Bronchial epithelial cell (primary cell): ENCODE measurements around the gene PRSS12. TPM values are rescaled to one million over a fixed set of nuclear protein-coding genes. Genes with fewer than 3 reads are reported as not detected.

Experiments used
- DNase-seq: peaks from one replicate; pipeline ENCODE4 v3.0.0-alpha.2; 2010; ENCODE audit warnings: low read depth
- FAIRE-seq: peaks from 2 replicates; lab custom pipeline; 2011; peaks lifted over from hg19 to GRCh38; lab: Jason Lieb, UNC
- H3K27me3 ChIP-seq: 2 replicates; pipeline ENCODE4 v1.5.1; 2011; ENCODE audit warnings: low read length; ENCODE audit not compliant: control insufficient read depth, insufficient read depth
- H3K36me3 ChIP-seq: 2 replicates; pipeline ENCODE4 v1.5.1; 2011; ENCODE audit warnings: low read length; ENCODE audit not compliant: control insufficient read depth, insufficient read depth
- H3K4me3 ChIP-seq: 2 replicates; pipeline ENCODE4 v1.5.1; 2011; ENCODE audit warnings: mild to moderate bottlenecking, low read depth, low read length, control low read depth
- total RNA-seq: library from RNA; depleted of rRNA; stranded (reverse); fragments of >200 nt; gene quantifications from 2 replicates; pipeline ENCODE4 v1.2.1, GENCODE V29; 2014
- TF ChIP-seq, protein P1 (sequence below): IDR thresholded peaks from 2 replicates; pipeline ENCODE4 v1.5.1; 2011; ENCODE audit warnings: mild to moderate bottlenecking, moderate library complexity, low read length, control low read depth, inconsistent platforms; ENCODE audit not compliant: insufficient read depth, severe bottlenecking

The PRSS12 gene
- total RNA-seq, 1 donor from 2014 or later, result 24.2 TPM

DNA sequence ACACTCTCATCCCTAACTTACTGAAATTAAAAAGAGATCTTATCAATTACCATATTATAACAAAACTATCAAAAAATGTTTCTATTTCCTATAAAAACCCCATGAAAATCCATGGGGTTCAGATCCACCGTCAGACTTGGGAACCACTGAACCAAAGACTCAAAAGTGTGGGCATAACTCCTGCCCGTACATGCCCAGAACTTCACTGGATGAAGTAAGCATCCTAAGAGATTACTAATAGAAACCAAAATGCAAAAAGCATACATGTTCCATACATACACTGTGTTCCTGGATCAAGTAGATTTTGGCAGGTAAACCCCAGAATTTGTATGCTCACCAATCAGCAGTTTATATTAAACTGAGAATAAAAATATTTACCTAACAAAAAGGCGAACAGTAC lies 66.1 kb downstream of the PRSS12 start:
- TF ChIP-seq, protein P1, sequence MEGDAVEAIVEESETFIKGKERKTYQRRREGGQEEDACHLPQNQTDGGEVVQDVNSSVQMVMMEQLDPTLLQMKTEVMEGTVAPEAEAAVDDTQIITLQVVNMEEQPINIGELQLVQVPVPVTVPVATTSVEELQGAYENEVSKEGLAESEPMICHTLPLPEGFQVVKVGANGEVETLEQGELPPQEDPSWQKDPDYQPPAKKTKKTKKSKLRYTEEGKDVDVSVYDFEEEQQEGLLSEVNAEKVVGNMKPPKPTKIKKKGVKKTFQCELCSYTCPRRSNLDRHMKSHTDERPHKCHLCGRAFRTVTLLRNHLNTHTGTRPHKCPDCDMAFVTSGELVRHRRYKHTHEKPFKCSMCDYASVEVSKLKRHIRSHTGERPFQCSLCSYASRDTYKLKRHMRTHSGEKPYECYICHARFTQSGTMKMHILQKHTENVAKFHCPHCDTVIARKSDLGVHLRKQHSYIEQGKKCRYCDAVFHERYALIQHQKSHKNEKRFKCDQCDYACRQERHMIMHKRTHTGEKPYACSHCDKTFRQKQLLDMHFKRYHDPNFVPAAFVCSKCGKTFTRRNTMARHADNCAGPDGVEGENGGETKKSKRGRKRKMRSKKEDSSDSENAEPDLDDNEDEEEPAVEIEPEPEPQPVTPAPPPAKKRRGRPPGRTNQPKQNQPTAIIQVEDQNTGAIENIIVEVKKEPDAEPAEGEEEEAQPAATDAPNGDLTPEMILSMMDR, result no peak
- Histone ChIP-seq H3K36me3 (no peaks in the 10 kb centered on the region), H3K4me3 (no peak overlapping the region), H3K27me3 (no peaks in the 10 kb centered on the region)
- FAIRE-seq (no peak), DNase-seq (peak; percentile 93)

DNA sequence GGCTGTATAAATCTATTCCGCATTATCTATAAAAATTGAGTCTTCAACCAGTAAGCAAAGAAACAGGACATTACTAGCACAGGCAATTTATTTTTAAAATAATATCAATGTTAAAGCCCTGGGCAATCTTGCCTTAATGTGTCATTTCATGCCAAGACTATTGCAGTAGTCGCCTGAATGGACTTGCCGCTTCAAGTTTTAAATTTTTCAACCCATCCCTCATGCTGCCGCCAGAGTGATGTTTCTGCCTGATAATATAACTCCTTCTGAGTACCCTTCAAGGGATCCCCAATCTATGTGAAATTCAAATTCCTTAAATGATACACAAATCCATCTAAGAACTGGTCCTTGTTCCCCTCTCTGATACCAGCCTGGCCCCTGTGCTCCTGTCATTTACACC lies 66.9 kb downstream of the PRSS12 start:
- no peak for FAIRE-seq
- DNase-seq, result peak; percentile 29
- TF ChIP-seq, protein P1, result no peak
- H3K4me3 ChIP-seq, result no peak overlapping the region
- no peaks in the 10 kb centered on the region for H3K36me3 ChIP-seq
- H3K27me3 ChIP-seq, result no peaks in the 10 kb centered on the region

DNA sequence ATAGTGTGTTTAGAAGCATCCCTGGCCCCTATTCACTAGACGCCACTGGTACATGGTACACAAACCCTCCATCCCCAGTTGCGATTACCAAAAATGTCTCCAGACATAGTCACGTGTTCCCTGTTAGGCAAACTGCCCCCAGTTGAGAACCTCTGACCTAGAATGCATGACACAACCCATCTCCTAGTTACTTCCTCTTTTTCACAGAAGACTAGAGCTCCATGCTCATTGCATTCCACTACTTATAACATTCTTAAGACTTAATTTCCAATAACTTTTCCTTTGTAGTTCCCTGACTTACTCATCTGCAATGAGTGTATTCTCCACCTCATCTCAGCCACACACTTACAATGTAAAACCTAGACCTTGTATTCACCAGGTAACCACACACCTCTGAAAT lies 68.6 kb downstream of the PRSS12 start:
- FAIRE-seq, result no peak
- TF ChIP-seq, protein P1, result no peak
- no peaks in the 10 kb centered on the region for H3K27me3 ChIP-seq

DNA sequence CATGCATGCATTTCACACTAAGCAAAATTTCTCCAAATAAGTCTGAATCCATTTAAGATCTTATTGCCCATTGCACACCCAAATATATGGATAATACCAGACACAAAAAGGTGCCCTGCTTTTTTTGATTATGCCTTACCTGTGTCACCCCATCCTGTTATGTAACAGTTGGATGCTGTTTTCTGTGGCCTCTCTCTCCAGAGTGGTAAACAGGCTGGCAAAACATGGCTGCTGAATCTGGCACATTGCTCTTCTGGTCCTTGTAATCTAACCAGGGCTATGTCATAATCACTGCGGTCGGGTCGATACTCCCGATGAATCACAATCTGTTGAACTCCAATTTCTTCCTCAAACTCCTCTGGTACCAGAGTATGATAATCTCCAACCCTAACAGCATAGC lies 70.1 kb downstream of the PRSS12 start:
- DNase-seq (peak; percentile 92), FAIRE-seq (no peak)
- H3K36me3 ChIP-seq, result peaks cover 10% of the 10 kb centered on the region
- H3K4me3 ChIP-seq, result no peak overlapping the region
- TF ChIP-seq, protein P1, result no peak
- H3K27me3 ChIP-seq, result no peaks in the 10 kb centered on the region

More for the DNA sequence above, 68.6 kb downstream of the PRSS12 start:
- Histone ChIP-seq H3K36me3 (peaks cover 5% of the 10 kb centered on the region), H3K4me3 (no peak overlapping the region)
- peak; percentile 59 for DNase-seq

DNA sequence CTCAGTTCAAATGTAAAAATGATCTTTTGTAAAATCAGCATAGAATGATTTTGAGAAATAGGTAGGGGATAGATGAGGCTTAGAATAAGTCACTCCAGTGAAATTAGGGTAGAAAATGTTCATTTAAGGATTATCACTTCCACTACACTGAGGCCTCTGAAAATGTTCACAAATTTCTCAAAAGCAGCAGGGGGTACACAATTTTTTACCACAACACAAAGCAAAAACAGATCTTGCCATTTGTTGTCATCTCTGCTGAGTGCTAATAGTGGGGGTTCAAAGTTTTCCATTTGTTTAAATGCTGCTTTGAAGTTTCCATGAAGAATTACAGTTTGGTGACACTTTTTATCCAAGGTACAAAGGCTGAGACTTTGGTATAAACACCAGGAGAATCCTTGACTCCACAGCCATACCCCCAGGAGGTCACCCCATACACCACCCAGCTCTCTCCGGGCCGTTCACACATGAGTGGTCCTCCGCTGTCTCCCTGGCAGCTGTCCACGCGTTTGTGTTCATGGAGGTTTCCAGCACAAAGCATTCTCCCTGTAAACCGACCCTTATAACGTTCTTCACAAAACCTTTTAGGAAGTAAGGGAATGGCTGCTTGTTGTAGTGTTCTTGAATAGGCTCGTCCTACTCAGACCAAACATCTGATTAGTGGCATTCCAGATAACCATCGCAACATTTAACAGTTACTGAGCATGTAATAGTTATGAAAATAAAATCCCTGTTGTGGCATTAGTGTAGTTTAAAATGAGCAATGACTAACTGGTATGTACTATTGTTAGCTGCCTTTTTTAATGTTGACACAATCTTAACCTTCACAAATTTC lies 71.0 kb downstream of the PRSS12 start:
- DNase-seq (peak; percentile 59), FAIRE-seq (no peak)
- TF ChIP-seq, protein P1, result no peak
- H3K36me3 ChIP-seq, result peaks cover 10% of the 10 kb centered on the region
- H3K27me3 ChIP-seq, result no peaks in the 10 kb centered on the region
- no peak overlapping the region for H3K4me3 ChIP-seq
